ENCODE measurements around the gene GUCY1A2. TPM values are rescaled to one million over a fixed set of nuclear protein-coding genes. Genes with fewer than 3 reads are reported as not detected.

The GUCY1A2 gene
- total RNA-seq, 1 donor from 2014 or later = 0.78 TPM

- H3K4me3 Mint-ChIP-seq (ENCODE audit: unreplicated experiment) = no peak overlapping the region
- TF ChIP-seq CTCF (IDR thresholded peaks at IDR 0.05) = no peak
- DNase-seq (ENCODE audit: extremely low spot score, unreplicated experiment) = no peak
- peaks cover 8% of the 10 kb centered on the region for H3K4me1 Mint-ChIP-seq (ENCODE audit: unreplicated experiment)
- H3K27me3 Mint-ChIP-seq (ENCODE audit: unreplicated experiment) = no peaks in the 10 kb centered on the region
- no peaks in the 10 kb centered on the region for H3K36me3 Mint-ChIP-seq (ENCODE audit: unreplicated experiment)
- no peak overlapping the region for H3K27ac Mint-ChIP-seq (ENCODE audit: unreplicated experiment)
- H3K9me3 Mint-ChIP-seq (ENCODE audit: unreplicated experiment) = peaks cover 1% of the 10 kb centered on the region
Measured at GRCh38 chr11:107044503-107044902, 26.2 kb upstream of the GUCY1A2 start.

GRCh38 chr11:107043242-107044006, 25.1 kb upstream of the GUCY1A2 start:
- H3K27ac Mint-ChIP-seq (ENCODE audit: unreplicated experiment) = peak overlapping the region; percentile 19
- H3K36me3 Mint-ChIP-seq (ENCODE audit: unreplicated experiment) = no peaks in the 10 kb centered on the region
- no peaks in the 10 kb centered on the region for H3K9me3 Mint-ChIP-seq (ENCODE audit: unreplicated experiment)
- TF ChIP-seq CTCF (IDR thresholded peaks at IDR 0.05) = no peak
- H3K27me3 Mint-ChIP-seq (ENCODE audit: unreplicated experiment) = peaks cover 2% of the 10 kb centered on the region
- DNase-seq (ENCODE audit: extremely low spot score, unreplicated experiment) = no peak
- H3K4me3 Mint-ChIP-seq (ENCODE audit: unreplicated experiment) = no peak overlapping the region
- peaks cover 8% of the 10 kb centered on the region for H3K4me1 Mint-ChIP-seq (ENCODE audit: unreplicated experiment)

- H3K9me3 Mint-ChIP-seq (ENCODE audit: unreplicated experiment) = no peaks in the 10 kb centered on the region
- peaks cover 5% of the 10 kb centered on the region for H3K27me3 Mint-ChIP-seq (ENCODE audit: unreplicated experiment)
- no peak for TF ChIP-seq CTCF (IDR thresholded peaks at IDR 0.05)
- H3K36me3 Mint-ChIP-seq (ENCODE audit: unreplicated experiment) = no peaks in the 10 kb centered on the region
- no peak for DNase-seq (ENCODE audit: extremely low spot score, unreplicated experiment)
- H3K27ac Mint-ChIP-seq (ENCODE audit: unreplicated experiment) = no peak overlapping the region
- peaks cover 8% of the 10 kb centered on the region for H3K4me1 Mint-ChIP-seq (ENCODE audit: unreplicated experiment)
- no peak overlapping the region for H3K4me3 Mint-ChIP-seq (ENCODE audit: unreplicated experiment)
Measured at GRCh38 chr11:107042748-107043147, 24.5 kb upstream of the GUCY1A2 start.

- Mint-ChIP-seq H3K4me1 (ENCODE audit: unreplicated experiment) (peaks cover 8% of the 10 kb centered on the region), H3K36me3 (ENCODE audit: unreplicated experiment) (no peaks in the 10 kb centered on the region), H3K27ac (ENCODE audit: unreplicated experiment) (no peak overlapping the region), H3K27me3 (ENCODE audit: unreplicated experiment) (peaks cover 14% of the 10 kb centered on the region), H3K4me3 (ENCODE audit: unreplicated experiment) (no peak overlapping the region), H3K9me3 (ENCODE audit: unreplicated experiment) (no peaks in the 10 kb centered on the region)
- no peak for DNase-seq (ENCODE audit: extremely low spot score, unreplicated experiment)
- no peak for TF ChIP-seq CTCF (IDR thresholded peaks at IDR 0.05)
Measured at GRCh38 chr11:107041088-107041444, 22.8 kb upstream of the GUCY1A2 start.

GRCh38 chr11:107040433-107041087, 22.3 kb upstream of the GUCY1A2 start:
- H3K27me3 Mint-ChIP-seq (ENCODE audit: unreplicated experiment) = peaks cover 19% of the 10 kb centered on the region
- no peaks in the 10 kb centered on the region for H3K36me3 Mint-ChIP-seq (ENCODE audit: unreplicated experiment)
- no peak overlapping the region for H3K27ac Mint-ChIP-seq (ENCODE audit: unreplicated experiment)
- TF ChIP-seq CTCF (IDR thresholded peaks at IDR 0.05) = no peak
- no peak for DNase-seq (ENCODE audit: extremely low spot score, unreplicated experiment)
- peaks cover 8% of the 10 kb centered on the region for H3K4me1 Mint-ChIP-seq (ENCODE audit: unreplicated experiment)
- no peak overlapping the region for H3K4me3 Mint-ChIP-seq (ENCODE audit: unreplicated experiment)
- no peaks in the 10 kb centered on the region for H3K9me3 Mint-ChIP-seq (ENCODE audit: unreplicated experiment)

Measured in osteocyte (in vitro differentiated cells).